ENCODE measurements around the gene ZNF488.
A peak's percentile ranks its signal among the peaks of the same experiment; 100 is the strongest.
"Not testable (repeated sequence)": the region's sequence is repeated elsewhere in the genome, so short reads cannot be mapped to it uniquely, and the experiment has no call there.

Gene ZNF488, protein sequence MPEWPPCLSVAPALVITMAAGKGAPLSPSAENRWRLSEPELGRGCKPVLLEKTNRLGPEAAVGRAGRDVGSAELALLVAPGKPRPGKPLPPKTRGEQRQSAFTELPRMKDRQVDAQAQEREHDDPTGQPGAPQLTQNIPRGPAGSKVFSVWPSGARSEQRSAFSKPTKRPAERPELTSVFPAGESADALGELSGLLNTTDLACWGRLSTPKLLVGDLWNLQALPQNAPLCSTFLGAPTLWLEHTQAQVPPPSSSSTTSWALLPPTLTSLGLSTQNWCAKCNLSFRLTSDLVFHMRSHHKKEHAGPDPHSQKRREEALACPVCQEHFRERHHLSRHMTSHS

GRCh38 chr10:47384148-47384921, at the start of gene ZNF488:
TSS of gene ZNF488 (minus strand) at chr10:47384293. CDS start at chr10:47368829, 15,464 bp downstream.
- peak; percentile 70 for DNase-seq

GRCh38 chr10:47425813-47426419, 41.8 kb upstream of the ZNF488 start:
- no peak for DNase-seq

DNA sequence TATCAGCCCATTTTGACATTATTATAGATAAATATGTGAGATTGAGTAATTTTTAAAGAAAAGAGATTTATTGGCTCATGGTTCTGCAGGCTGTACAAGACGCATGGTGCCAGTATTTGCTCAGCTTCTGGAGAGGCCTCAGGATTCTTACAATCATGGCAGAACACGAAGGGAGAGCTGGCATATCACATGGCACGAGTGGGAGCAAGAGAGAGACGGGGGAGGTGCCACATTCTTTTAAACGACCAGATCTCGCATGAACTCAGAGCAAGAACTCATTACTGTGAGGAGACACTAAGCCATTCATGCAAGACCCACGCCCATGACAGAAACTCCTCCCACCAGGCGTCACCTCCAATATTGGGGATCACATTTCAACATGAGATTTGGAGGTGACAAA, 40.1 kb upstream of the ZNF488 start:
- no peak for DNase-seq

DNA sequence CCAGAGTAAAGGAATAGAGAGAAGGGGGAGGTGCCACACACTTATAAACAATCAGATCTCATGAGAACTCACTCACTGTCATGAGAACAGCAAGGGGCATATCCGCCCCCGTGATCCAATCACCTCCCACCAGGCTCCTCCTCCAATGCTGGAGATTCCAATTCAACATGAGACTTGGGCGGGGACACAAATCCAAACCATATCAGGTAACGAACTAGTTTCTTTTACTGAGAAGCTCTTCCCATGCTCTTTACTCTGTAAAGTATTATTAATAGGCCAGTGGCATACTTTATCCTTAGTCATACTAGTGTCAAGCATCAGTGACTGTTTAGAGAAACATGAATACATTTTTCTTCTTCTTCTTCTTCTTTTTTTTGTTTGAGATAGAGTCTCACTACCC, 39.4 kb upstream of the ZNF488 start:
- no peak for DNase-seq

DNA sequence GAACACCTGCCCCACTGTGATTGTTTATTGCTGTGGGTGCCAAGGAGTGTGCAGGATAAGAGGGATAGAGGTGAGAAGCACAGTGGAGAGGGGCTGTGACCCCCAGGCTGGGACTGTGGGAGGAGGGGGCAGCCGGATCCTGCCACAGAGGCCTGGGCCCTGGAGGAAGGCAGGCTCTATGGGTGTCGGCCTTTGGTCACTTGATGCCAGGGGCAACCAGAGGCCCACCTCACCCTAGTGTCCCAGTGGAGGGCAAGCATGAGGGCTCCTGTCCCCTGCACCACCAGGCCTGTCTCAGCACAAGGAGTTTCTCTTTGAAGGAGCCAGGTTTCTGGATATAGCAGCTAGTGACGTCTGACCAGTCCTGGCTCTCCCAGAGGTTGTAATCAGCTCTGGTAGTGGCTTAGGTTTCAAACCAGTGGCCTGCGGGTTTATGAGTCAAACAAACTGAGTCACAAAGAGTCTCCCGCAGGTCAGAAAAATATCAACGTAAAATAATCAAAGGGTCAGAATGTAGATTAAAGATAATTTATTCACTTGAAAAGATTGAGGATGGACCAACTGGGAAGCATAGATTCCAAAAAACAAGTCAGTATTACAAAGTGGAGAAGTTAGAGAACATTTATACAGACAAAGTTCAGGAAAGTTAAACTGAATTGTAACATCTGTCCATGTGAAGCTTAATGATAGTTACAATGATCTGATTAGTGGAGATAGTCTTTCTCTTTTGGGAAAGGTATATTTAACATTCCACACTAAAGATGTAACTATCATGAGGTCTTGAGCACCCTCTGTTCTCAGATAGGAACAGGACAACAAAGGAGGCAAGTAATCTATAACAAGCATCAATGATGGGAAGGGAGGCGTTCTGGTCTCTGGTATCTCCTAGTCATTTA, 37.2 kb upstream of the ZNF488 start:
- DNase-seq, result peak; percentile 26

GRCh38 chr10:47420305-47421056, 36.4 kb upstream of the ZNF488 start:
- DNase-seq, result no peak

DNA sequence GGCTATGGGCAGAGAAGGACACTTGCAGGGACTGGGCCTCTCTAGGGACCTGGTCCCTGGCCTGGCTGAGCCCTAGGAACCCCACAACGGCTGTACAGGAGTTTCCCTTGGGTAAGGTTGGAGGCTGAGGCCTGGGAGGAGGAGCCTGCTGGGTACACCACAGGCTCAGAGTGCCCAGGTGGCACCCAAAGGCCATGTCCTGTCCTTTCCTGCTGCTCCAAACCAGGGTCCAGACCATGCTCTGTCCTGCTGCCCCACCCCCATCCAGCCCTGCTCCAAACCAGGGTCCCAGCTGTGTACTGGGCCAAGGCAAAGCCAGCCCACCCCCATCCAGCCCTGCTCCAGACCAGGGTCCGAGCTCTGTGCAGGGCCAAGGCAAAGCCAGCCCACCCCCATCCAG, 35.3 kb upstream of the ZNF488 start:
- no peak for DNase-seq

DNA sequence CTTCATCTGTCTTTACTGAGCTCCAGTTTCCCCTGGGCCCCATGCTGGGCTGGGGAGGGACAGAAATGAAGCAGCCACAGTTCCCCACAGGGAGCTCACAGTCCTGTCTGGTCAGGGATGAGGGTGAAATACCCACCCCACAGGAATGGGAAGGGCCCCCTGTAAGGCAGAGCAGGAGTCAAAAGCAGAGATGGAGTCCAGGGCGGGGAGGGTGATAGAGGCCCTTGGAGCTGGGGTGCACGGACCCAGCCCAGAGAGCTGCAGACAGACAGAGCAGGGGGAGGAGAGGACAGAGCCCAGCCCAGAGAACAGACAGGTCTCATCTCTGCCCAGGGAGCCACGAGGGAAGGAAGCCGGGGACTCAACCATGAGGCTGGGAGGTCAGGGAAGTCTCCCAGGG, 34.9 kb upstream of the ZNF488 start:
- DNase-seq, result no peak

DNA sequence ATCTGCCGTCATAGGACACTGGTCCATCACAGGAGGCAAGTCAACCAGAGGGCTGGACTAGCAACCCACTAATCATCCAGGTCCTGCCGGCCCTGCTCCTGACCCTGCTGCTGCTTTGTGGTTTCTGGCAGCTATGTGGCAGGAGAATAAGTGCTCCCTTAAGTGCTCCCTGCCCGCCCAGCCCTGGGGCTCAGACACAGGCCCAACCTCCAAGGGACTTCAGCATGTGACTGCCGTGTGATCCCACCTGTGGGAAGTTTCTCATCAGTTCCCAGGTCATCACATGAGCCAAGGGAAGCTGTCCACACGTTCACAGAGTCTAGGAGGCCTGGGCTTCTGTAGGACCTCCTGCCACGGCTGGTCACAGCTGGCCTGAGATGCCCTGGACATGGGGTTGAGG, 34.2 kb upstream of the ZNF488 start:
- DNase-seq, result no peak

GRCh38 chr10:47416305-47417218, 32.5 kb upstream of the ZNF488 start:
- DNase-seq, result not testable (repeated sequence)

DNA sequence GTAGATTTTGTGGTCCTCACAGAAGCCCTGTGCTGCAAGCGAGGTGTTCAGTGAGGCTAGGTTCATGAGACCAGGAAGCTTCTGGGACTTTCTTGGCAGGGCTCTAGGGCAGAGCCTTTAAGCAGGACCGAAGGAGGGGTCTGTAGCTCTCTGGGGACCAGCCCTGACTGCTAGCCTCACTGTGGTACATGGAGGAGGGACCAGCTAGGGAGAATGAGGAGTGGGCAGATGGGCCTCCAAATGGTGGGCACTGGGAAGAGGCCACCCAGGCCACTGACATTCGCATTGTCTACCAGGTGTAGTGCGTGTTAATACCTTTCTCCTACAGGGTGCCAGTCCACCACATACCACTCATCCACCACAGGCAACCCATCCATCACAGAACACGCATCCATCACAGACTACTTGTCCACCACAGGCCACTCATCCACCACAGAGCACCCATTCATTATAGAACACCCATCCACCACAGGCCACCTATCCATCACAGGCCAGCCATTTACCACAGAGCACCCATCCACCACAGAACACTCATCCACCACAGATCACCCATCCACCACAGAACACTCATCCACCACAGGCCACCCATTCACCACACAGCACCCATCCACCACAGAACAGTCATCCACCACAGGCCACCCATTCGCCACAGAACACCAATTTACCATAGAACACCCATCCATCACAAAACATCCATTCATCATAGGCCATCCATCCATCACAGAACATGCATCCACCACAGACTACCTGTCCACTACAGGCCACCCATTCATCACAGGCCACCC, 31.6 kb upstream of the ZNF488 start:
- no peak for DNase-seq

- DNase-seq, result no peak
Observed at GRCh38 chr10:47414752-47415519, 30.8 kb upstream of the ZNF488 start.

DNA sequence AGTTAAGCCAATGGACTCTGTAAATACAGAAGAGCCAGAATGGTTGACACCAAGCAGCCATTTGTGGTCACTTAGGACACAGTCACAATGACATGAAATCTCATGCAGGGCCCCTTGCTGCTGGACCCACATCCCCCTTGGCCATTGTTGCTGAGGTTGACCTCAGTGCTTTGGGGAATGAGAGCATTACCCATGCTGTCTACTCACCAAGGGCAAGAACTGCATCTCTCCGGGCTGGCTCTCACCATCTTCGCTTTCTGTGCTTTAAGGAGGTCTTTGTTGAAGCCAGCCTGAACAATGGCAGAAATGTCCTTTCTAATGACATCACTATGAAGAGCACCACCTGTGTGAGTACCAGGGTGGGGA, 30.1 kb upstream of the ZNF488 start:
- no peak for DNase-seq

GRCh38 chr10:47413531-47414226, 29.6 kb upstream of the ZNF488 start:
- DNase-seq, result no peak

GRCh38 chr10:47412869-47413268, 28.8 kb upstream of the ZNF488 start:
- DNase-seq, result no peak

DNA sequence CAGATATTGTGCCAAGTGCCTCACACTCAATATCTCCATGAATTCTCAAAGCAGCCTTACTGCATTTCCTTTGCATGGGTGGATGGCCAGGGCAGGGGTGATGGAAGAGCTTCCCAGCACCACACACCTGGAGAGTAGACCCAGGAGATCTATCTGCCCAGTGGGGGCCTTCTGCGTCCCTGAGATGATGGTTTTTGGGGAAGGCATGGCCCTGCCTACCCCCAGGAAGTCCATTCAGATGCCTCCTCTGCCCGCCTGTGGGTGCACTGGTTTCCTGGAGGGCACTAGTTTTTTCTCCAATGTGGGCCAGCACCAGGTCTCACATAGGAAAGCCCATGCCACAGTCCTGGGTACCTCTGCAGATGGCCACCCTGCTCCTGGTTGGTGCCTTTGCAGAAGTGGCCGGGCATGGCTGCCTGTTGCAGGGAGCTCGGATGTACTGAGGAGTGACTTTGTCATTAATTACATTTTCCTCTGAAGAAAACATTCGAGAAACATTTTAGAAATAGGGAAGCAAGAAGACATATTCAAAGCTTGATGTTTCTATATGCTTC, 28.2 kb upstream of the ZNF488 start:
- DNase-seq, result no peak

DNA sequence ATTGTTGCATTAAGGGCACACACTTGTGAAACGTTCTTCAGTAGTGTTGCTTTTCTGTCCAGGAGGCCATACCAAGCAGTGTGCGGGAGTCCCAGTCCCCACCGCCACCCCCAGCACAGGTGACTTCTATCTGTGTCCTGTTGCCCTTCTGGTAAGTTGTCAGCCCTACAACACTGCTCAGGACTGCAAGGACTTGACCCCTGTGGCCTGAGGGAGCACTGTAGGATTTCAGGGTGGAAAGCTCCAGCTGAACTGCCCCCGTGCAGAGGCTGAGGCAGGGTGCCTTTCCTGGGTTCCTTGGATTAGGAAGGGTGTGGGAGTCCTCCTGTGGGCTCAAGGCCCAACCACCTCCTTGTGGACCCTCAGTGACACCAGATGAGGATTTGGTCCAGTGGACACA, 26.8 kb upstream of the ZNF488 start:
- no peak for DNase-seq

DNA sequence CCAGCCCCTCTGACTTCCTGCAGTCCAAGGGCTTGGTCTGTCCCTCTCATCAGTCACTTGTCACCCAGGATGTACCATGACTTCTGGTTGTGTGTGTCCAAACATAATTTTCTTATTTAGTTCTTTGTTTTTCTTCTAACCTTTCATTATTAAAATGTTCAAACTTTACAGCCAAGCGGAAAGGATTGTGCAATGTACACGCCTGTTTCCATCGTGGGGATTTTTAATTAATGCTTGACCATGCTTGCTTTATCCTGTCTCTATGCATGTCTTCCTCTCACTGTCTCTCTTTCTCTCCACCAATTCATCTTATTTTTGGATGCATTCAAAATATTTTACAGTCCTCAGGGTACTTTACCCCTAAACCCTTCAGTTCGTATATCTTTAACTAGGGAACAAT, 26.2 kb upstream of the ZNF488 start:
- DNase-seq, result no peak

- no peak for DNase-seq
Observed at GRCh38 chr10:47409866-47410256, 25.8 kb upstream of the ZNF488 start.

Measured in fibroblast of upper back skin (primary cell).